Epithelial cell of proximal tubule (primary cell): Measurements from ENCODE around the gene PDLIM5. TPM values are rescaled to one million over a fixed set of nuclear protein-coding genes. Genes with fewer than 3 reads are reported as not detected.

Source experiments
- DNase-seq: peaks from one replicate; pipeline ENCODE4 v3.0.0-alpha.2; 2011; ENCODE audit warnings: low read depth
- H3K4me3 ChIP-seq: 2 replicates; pipeline ENCODE4 v1.5.1; 2011; ENCODE audit warnings: low read depth, mild to moderate bottlenecking, low read length
- CTCF ChIP-seq: conservative IDR thresholded peaks from 2 replicates; pipeline ENCODE4 v1.5.1; 2012; ENCODE audit warnings: low read depth, mild to moderate bottlenecking, low read length
- total RNA-seq: library from RNA; depleted of rRNA; stranded (reverse); fragments of >200 nt; gene quantifications from 2 replicates; pipeline ENCODE4 v1.2.3, GENCODE V29; 2015

The PDLIM5 gene
- total RNA-seq, 1 donor from 2014 or later = 48.8 TPM

GRCh38 chr4:94577136-94577535 lies 125.4 kb downstream of the PDLIM5 start:
- DNase-seq = no peak
- no peak overlapping the region for H3K4me3 ChIP-seq
- no peak for TF ChIP-seq CTCF

GRCh38 chr4:94578195-94578594 lies 126.5 kb downstream of the PDLIM5 start:
- no peak overlapping the region for H3K4me3 ChIP-seq
- no peak for DNase-seq
- no peak for TF ChIP-seq CTCF

DNA sequence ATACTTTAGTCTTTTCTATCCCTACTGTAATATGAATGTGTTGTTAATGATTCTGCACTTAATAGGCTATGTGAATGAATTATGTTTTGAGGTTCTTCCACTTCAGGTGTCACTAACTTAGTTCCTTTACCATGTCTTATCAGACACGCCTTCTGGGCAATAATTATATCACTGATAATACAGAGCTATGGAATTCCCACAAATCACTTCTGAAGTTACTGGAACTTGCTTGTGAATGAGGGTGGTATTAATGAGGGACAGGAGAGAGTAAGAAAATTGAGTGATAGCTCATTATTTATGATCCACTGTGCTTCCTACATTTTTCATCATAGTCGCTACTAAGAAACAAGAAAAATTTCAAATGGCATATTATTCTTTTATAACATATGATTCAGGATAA lies 130.0 kb downstream of the PDLIM5 start:
- H3K4me3 ChIP-seq = no peak overlapping the region
- no peak for TF ChIP-seq CTCF
- no peak for DNase-seq

DNA sequence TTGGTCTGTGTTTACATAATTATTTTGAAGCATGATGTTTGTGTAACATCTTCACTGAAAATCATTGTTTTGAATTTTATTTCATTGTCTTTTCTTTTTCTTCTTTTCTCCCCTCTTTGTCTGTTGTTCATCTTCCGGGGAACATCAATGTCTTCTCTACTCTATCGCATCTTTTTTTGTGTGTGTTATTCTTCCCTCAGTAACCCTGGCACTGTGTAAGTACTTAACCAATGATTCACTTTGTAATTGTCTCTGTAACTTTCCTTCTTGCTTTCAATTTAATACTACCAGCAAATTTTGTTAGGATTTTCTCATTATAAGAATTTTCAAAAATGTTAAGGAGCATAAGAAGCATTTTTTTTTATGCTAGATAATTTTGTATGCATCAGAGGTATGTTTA lies 130.8 kb downstream of the PDLIM5 start:
- no peak for TF ChIP-seq CTCF
- no peak overlapping the region for H3K4me3 ChIP-seq
- DNase-seq = no peak

GRCh38 chr4:94583914-94584641 lies 132.3 kb downstream of the PDLIM5 start:
- no peak overlapping the region for H3K4me3 ChIP-seq
- no peak for TF ChIP-seq CTCF
- DNase-seq = no peak

DNA sequence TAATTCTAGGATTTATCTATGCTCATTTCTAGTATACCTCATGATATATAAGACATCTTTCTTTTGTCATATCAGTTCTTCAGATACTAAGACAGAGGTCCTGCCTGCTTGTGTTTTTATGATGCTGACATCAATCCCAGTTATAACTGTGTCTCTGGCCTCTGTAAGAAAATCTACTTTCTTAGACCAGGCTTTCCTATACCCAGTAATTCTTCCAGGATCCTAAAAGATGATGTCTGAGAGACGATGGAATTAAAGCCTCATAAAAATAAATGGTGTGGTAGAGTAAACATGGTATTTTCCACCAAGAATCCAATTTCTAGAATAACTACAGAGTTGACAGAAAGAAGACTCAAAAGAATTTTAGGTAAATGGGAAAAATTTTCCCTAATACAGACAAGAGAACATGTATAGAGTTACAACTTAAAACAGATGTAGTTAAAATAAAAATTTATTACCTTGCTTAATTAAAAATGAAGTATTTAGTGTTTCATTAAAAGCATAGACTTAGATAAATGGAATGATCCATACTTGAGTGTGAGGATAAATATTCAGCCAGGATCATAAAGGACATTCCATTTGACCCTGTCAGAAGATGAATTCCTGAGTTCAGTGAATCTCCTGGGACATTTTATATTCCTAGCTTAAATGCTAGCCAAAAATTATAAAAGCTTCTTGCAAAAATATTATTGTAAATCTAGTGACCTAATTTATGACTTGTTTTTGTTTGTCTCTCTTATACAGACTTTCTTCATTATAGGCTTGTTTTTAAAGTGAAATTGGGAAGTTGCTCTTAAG lies 137.4 kb downstream of the PDLIM5 start:
- no peak for DNase-seq
- H3K4me3 ChIP-seq = no peak overlapping the region
- no peak for TF ChIP-seq CTCF
